ENCODE results near the gene LRRC7. TPM values are rescaled to one million over a fixed set of nuclear protein-coding genes. Genes with fewer than 3 reads are reported as not detected.

Gene LRRC7
- total RNA-seq, 4 donors from 2014 or later: 0.07 to 1.9 (median 0.62) TPM

DNA sequence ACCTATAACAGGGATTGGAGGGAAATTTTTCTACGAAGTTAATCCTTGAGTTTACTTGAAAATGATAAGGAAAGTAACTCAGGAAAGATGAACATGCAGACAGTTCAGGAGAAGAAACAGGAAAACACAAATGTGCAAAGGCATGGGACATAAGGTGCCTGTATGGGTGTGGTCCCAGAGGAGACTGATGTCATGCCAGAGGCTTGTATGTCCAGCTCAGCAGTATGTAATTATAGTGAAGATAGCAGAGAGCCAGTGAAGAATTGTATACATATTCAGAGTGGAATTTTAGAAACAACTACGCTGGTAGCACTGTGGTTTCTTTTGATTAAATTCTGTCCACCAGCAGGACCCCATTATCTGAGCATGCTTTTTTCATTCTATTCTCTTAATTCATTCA, 179.5 kb downstream of the LRRC7 start:
- 43 to 65% methylated on average over 2 of the region's 2 CpGs for WGBS, 2 donors (ENCODE audit: low coverage in 1 of 2)
- TF ChIP-seq EP300 (IDR thresholded peaks at IDR 0.05) (no peak), POLR2A (IDR thresholded peaks at IDR 0.05) (no peak), POLR2AphosphoS5 (IDR thresholded peaks at IDR 0.05) (no peak)
- TF ChIP-seq, protein P1, sequence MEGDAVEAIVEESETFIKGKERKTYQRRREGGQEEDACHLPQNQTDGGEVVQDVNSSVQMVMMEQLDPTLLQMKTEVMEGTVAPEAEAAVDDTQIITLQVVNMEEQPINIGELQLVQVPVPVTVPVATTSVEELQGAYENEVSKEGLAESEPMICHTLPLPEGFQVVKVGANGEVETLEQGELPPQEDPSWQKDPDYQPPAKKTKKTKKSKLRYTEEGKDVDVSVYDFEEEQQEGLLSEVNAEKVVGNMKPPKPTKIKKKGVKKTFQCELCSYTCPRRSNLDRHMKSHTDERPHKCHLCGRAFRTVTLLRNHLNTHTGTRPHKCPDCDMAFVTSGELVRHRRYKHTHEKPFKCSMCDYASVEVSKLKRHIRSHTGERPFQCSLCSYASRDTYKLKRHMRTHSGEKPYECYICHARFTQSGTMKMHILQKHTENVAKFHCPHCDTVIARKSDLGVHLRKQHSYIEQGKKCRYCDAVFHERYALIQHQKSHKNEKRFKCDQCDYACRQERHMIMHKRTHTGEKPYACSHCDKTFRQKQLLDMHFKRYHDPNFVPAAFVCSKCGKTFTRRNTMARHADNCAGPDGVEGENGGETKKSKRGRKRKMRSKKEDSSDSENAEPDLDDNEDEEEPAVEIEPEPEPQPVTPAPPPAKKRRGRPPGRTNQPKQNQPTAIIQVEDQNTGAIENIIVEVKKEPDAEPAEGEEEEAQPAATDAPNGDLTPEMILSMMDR (IDR thresholded peaks at IDR 0.05): no peak
- Histone ChIP-seq H3K4me3 (no peak overlapping the region), H3K4me1 (no peaks in the 10 kb centered on the region), H3K27me3 (no peaks in the 10 kb centered on the region), H3K9me3 (no peaks in the 10 kb centered on the region), H3K36me3 (no peaks in the 10 kb centered on the region), H3K27ac (no peak overlapping the region)
- no peak for ATAC-seq

DNA sequence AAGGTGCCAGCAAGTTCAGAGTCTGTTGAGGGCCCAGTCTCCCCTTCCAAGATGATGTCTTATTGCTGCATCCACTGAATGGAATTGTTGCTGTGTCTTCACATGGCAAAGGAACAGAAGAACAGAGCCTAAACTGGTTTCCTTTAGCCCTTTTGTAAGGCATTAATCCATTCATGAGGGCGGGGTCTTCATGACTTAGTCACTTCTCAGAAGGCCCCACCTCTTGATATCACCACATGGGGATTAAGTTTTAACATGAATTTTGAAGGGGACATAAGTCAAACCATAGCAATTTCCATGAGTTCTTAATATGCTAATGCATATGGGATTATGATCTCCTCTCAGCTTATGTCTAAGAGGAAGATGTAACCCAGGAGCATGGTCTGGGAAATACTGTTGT, 182.9 kb downstream of the LRRC7 start:
- no peak for TF ChIP-seq POLR2AphosphoS5 (IDR thresholded peaks at IDR 0.05)
- TF ChIP-seq, protein P1 (IDR thresholded peaks at IDR 0.05): no peak
- no peak for TF ChIP-seq EP300 (IDR thresholded peaks at IDR 0.05)
- no peak for TF ChIP-seq POLR2A (IDR thresholded peaks at IDR 0.05)
- no peaks in the 10 kb centered on the region for H3K27me3 ChIP-seq
- no peak overlapping the region for H3K4me3 ChIP-seq
- no peak overlapping the region for H3K27ac ChIP-seq
- 80 to 100% methylated on average over 1 of the region's 1 CpG for WGBS, 2 donors (ENCODE audit: low coverage in 1 of 2)
- no peaks in the 10 kb centered on the region for H3K4me1 ChIP-seq
- H3K9me3 ChIP-seq: no peaks in the 10 kb centered on the region
- H3K36me3 ChIP-seq: no peaks in the 10 kb centered on the region
- no peak for ATAC-seq

DNA sequence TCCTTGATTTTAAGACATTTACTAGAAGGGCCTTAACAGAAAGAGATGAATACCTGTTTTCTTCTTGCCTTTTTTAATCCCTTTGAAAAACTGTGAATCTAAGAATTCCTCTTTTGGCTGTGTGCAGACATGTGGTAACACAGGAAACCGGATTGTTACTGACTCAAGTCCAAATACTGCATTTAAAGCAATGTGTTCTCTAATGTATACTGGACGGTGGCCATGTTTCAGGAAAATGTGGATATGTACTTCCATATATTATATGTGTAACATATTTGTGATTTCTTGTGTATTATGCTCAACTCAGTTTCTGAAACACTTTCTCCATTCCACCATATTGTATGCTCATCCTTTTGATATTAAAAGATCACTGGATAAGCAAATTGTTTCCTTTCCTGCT, 185.1 kb downstream of the LRRC7 start:
- no peak for ATAC-seq

DNA sequence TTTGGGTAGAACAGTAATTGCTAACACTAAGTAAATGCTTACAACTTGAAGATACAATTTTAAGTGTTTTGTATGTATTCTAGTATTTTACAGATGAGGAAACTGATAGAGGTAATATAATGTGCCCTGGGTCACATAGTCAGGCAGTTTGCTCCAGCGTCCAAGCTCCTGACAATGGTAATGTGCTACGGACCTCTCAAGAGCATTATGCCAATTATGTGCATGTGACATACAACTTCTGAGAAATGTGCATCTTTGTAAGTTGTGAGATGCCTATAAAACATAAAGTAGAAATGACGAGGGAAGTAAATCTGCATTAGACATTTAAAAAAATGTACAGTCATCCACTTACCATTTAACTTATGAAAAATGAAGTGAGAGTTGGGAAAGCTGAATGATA, 186.8 kb downstream of the LRRC7 start:
- Histone ChIP-seq H3K4me3 (no peak overlapping the region), H3K9me3 (no peaks in the 10 kb centered on the region), H3K36me3 (no peaks in the 10 kb centered on the region), H3K27ac (no peak overlapping the region), H3K4me1 (no peaks in the 10 kb centered on the region), H3K27me3 (no peaks in the 10 kb centered on the region)
- TF ChIP-seq POLR2A (IDR thresholded peaks at IDR 0.05): no peak
- TF ChIP-seq, protein P1 (IDR thresholded peaks at IDR 0.05): no peak
- no peak for TF ChIP-seq POLR2AphosphoS5 (IDR thresholded peaks at IDR 0.05)
- no peak for TF ChIP-seq EP300 (IDR thresholded peaks at IDR 0.05)
- ATAC-seq: no peak
- 65 to 72% methylated on average over 3 of the region's 3 CpGs for WGBS, 2 donors (ENCODE audit: low coverage in 1 of 2)

More for the DNA sequence above, 185.1 kb downstream of the LRRC7 start:
- no peak overlapping the region for H3K4me3 ChIP-seq
- H3K9me3 ChIP-seq: no peaks in the 10 kb centered on the region
- H3K36me3 ChIP-seq: no peaks in the 10 kb centered on the region
- WGBS, 2 donors (ENCODE audit: low coverage in 1 of 2): 86 to 87% methylated on average over 2 of the region's 2 CpGs
- no peaks in the 10 kb centered on the region for H3K4me1 ChIP-seq
- no peaks in the 10 kb centered on the region for H3K27me3 ChIP-seq
- TF ChIP-seq POLR2A (IDR thresholded peaks at IDR 0.05): no peak
- no peak for TF ChIP-seq POLR2AphosphoS5 (IDR thresholded peaks at IDR 0.05)
- TF ChIP-seq EP300 (IDR thresholded peaks at IDR 0.05): no peak
- TF ChIP-seq, protein P1 (IDR thresholded peaks at IDR 0.05): no peak
- no peak overlapping the region for H3K27ac ChIP-seq

DNA sequence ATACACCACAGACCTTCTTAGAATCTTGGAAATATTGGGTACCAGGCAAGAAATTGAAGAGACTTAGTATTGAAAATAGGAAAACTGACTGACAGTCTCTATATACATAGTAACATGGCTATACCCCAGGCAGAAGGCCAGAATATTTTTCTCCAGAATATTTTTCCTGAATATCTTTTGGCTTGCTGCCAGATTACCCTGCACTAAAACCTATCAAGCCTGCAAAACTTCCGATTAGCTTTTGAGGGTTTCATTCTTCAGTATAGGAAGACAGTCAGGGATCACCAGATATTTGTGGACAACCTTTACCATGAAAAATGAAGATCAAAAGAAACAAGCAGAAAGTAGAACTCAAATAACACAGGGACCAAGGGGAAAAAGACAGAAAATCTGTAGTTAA, 187.9 kb downstream of the LRRC7 start:
- no peak overlapping the region for H3K27ac ChIP-seq
- no peaks in the 10 kb centered on the region for H3K9me3 ChIP-seq
- H3K4me3 ChIP-seq: no peak overlapping the region
- no peaks in the 10 kb centered on the region for H3K27me3 ChIP-seq
- no peaks in the 10 kb centered on the region for H3K4me1 ChIP-seq
- no peaks in the 10 kb centered on the region for H3K36me3 ChIP-seq
- TF ChIP-seq POLR2AphosphoS5 (IDR thresholded peaks at IDR 0.05) (no peak), EP300 (IDR thresholded peaks at IDR 0.05) (no peak), POLR2A (IDR thresholded peaks at IDR 0.05) (no peak)
- TF ChIP-seq, protein P1 (IDR thresholded peaks at IDR 0.05): no peak
- ATAC-seq: no peak
- 55% methylated on average over 1 of the region's 1 CpG; no CpG with 5 or more reads in 1 of the 2 donors for WGBS, 2 donors (ENCODE audit: low coverage in 1 of 2)

Measured in gastroesophageal sphincter (tissue), 4 donors.